Nephron (organoid): ENCODE results near the gene FSTL1.

Source experiments
- H3K27ac Mint-ChIP-seq, 3 experiments: 2 replicates each; pipeline ENCODE4 v1.8.0; 2020; ENCODE audit warnings: mixed read lengths in 3 of 3, mild to moderate bottlenecking in 2 of 3, moderate library complexity in 1 of 3
- H3K27me3 Mint-ChIP-seq: 2 replicates; pipeline ENCODE4 v1.8.0; 2021; ENCODE audit warnings: low read depth, mild to moderate bottlenecking, moderate library complexity, mixed read lengths
- H3K36me3 Mint-ChIP-seq: 2 replicates; pipeline ENCODE4 v1.8.0; 2020; ENCODE audit warnings: low read depth, mixed read lengths
- H3K4me1 Mint-ChIP-seq: 2 replicates; pipeline ENCODE4 v1.8.0; 2020; ENCODE audit warnings: mixed read lengths
- H3K4me3 Mint-ChIP-seq, 3 experiments: 2 replicates each; pipeline ENCODE4 v1.8.0; 2020; ENCODE audit warnings: mild to moderate bottlenecking in 3 of 3, mixed read lengths in 3 of 3, moderate library complexity in 2 of 3
- H3K9me3 Mint-ChIP-seq: 2 replicates; pipeline ENCODE4 v1.8.0; 2020; ENCODE audit warnings: mixed read lengths
- CTCF ChIP-seq, 3 experiments: fragments of 200-600 bp; sonication (generic); IDR thresholded peaks; one replicate each; pipeline ENCODE4 v1.5.0; 2021; ENCODE audit warnings: antibody characterized with exemption in 3 of 3; ENCODE audit not compliant: unreplicated experiment in 3 of 3

FSTL1 gene

GRCh38 chr3:120424506-120424905, 26.3 kb downstream of the FSTL1 start:
- Mint-ChIP-seq H3K4me1 (peaks cover 90% of the 10 kb centered on the region), H3K9me3 (no peaks in the 10 kb centered on the region), H3K36me3 (peaks cover 17% of the 10 kb centered on the region), H3K27me3 (no peaks in the 10 kb centered on the region), H3K4me3 (peak overlapping the region in 2 of 3 experiments; percentile 35), H3K27ac (peak overlapping the region; percentile 87 to 91 (median 88))
- no peak for TF ChIP-seq CTCF (IDR thresholded peaks at IDR 0.05; ENCODE audit: unreplicated experiment in 3 of 3)

- no peak for TF ChIP-seq CTCF (IDR thresholded peaks at IDR 0.05; ENCODE audit: unreplicated experiment in 3 of 3)
- H3K4me3 Mint-ChIP-seq, result no peak overlapping the region
- peak overlapping the region; percentile 87 to 91 (median 88) for H3K27ac Mint-ChIP-seq
- H3K36me3 Mint-ChIP-seq, result peaks cover 12% of the 10 kb centered on the region
- no peaks in the 10 kb centered on the region for H3K9me3 Mint-ChIP-seq
- H3K27me3 Mint-ChIP-seq, result no peaks in the 10 kb centered on the region
- peaks cover 90% of the 10 kb centered on the region for H3K4me1 Mint-ChIP-seq
Observed at GRCh38 chr3:120423432-120423831, 27.4 kb downstream of the FSTL1 start.

GRCh38 chr3:120421926-120422325, 28.9 kb downstream of the FSTL1 start:
- no peaks in the 10 kb centered on the region for H3K27me3 Mint-ChIP-seq
- TF ChIP-seq CTCF (IDR thresholded peaks at IDR 0.05; ENCODE audit: unreplicated experiment in 3 of 3), result no peak
- no peaks in the 10 kb centered on the region for H3K9me3 Mint-ChIP-seq
- H3K27ac Mint-ChIP-seq, result peak overlapping the region; percentile 96 to 99 (median 98)
- H3K4me1 Mint-ChIP-seq, result peaks cover 92% of the 10 kb centered on the region
- H3K36me3 Mint-ChIP-seq, result peaks cover 8% of the 10 kb centered on the region
- no peak overlapping the region for H3K4me3 Mint-ChIP-seq

- Mint-ChIP-seq H3K4me1 (peaks cover 89% of the 10 kb centered on the region), H3K4me3 (peak overlapping the region; percentile 0 to 48 (median 22)), H3K27ac (peak overlapping the region; percentile 96 to 99 (median 98)), H3K27me3 (no peaks in the 10 kb centered on the region), H3K9me3 (no peaks in the 10 kb centered on the region), H3K36me3 (peaks cover 9% of the 10 kb centered on the region)
- peak; percentile 36 to 45 (median 38) for TF ChIP-seq CTCF (IDR thresholded peaks at IDR 0.05; ENCODE audit: unreplicated experiment in 3 of 3)
Observed at GRCh38 chr3:120420928-120421551, 29.8 kb downstream of the FSTL1 start.

- TF ChIP-seq CTCF (IDR thresholded peaks at IDR 0.05; ENCODE audit: unreplicated experiment in 3 of 3), result no peak
- H3K36me3 Mint-ChIP-seq, result peaks cover 16% of the 10 kb centered on the region
- peaks cover 89% of the 10 kb centered on the region for H3K4me1 Mint-ChIP-seq
- peak overlapping the region; percentile 96 to 99 (median 98) for H3K27ac Mint-ChIP-seq
- no peaks in the 10 kb centered on the region for H3K27me3 Mint-ChIP-seq
- peak overlapping the region in 1 of 3 experiments; percentile 5 for H3K4me3 Mint-ChIP-seq
- no peaks in the 10 kb centered on the region for H3K9me3 Mint-ChIP-seq
Observed at GRCh38 chr3:120420360-120420759, 30.4 kb downstream of the FSTL1 start.

- Mint-ChIP-seq H3K9me3 (no peaks in the 10 kb centered on the region), H3K36me3 (peaks cover 19% of the 10 kb centered on the region), H3K27ac (peak overlapping the region; percentile 96 to 99 (median 98)), H3K4me1 (peaks cover 84% of the 10 kb centered on the region), H3K4me3 (peak overlapping the region in 1 of 3 experiments; percentile 5), H3K27me3 (no peaks in the 10 kb centered on the region)
- no peak for TF ChIP-seq CTCF (IDR thresholded peaks at IDR 0.05; ENCODE audit: unreplicated experiment in 3 of 3)
Observed at GRCh38 chr3:120419797-120420196, 31.0 kb downstream of the FSTL1 start.
